ENCODE results near the gene FANCE. TPM values are rescaled to one million over a fixed set of nuclear protein-coding genes. Genes with fewer than 3 reads are reported as not detected.
A peak's percentile ranks its signal among the peaks of the same experiment; 100 is the strongest.

Gene FANCE
- total and polyA plus RNA-seq, 9 of the 15 experiments (the other 6 are each of a cell fraction or from before 2014, with no cell fraction given) = 5.7 to 30.2 (median 17.0) TPM

- TF ChIP-seq ARNT (IDR thresholded peaks at IDR 0.05) = no peak
- TF ChIP-seq TAF9B (IDR thresholded peaks at IDR 0.05; ENCODE audit: partially characterized antibody) = peak; percentile 99
- TF ChIP-seq MECOM (CRISPR knock-in tag; IDR thresholded peaks at IDR 0.05) = no peak
- peak; percentile 93 for TF ChIP-seq NEUROD1 (IDR thresholded peaks at IDR 0.05; ENCODE audit: borderline replicate concordance, low read depth, low read length, partially characterized antibody)
- no peak for TF ChIP-seq SMARCB1 (IDR thresholded peaks at IDR 0.05; ENCODE audit: insufficient read length, low read depth)
- no peak for TF ChIP-seq UBTF (IDR thresholded peaks at IDR 0.05; ENCODE audit: borderline replicate concordance in 1 of 2, low read depth in 2 of 2, low read length in 2 of 2)
- peak; percentile 93; the same call in 1 of the 2 replicates for TF ChIP-seq PHB (CRISPR knock-in tag; IDR thresholded peaks at IDR 0.05)
- TF ChIP-seq, protein P1, sequence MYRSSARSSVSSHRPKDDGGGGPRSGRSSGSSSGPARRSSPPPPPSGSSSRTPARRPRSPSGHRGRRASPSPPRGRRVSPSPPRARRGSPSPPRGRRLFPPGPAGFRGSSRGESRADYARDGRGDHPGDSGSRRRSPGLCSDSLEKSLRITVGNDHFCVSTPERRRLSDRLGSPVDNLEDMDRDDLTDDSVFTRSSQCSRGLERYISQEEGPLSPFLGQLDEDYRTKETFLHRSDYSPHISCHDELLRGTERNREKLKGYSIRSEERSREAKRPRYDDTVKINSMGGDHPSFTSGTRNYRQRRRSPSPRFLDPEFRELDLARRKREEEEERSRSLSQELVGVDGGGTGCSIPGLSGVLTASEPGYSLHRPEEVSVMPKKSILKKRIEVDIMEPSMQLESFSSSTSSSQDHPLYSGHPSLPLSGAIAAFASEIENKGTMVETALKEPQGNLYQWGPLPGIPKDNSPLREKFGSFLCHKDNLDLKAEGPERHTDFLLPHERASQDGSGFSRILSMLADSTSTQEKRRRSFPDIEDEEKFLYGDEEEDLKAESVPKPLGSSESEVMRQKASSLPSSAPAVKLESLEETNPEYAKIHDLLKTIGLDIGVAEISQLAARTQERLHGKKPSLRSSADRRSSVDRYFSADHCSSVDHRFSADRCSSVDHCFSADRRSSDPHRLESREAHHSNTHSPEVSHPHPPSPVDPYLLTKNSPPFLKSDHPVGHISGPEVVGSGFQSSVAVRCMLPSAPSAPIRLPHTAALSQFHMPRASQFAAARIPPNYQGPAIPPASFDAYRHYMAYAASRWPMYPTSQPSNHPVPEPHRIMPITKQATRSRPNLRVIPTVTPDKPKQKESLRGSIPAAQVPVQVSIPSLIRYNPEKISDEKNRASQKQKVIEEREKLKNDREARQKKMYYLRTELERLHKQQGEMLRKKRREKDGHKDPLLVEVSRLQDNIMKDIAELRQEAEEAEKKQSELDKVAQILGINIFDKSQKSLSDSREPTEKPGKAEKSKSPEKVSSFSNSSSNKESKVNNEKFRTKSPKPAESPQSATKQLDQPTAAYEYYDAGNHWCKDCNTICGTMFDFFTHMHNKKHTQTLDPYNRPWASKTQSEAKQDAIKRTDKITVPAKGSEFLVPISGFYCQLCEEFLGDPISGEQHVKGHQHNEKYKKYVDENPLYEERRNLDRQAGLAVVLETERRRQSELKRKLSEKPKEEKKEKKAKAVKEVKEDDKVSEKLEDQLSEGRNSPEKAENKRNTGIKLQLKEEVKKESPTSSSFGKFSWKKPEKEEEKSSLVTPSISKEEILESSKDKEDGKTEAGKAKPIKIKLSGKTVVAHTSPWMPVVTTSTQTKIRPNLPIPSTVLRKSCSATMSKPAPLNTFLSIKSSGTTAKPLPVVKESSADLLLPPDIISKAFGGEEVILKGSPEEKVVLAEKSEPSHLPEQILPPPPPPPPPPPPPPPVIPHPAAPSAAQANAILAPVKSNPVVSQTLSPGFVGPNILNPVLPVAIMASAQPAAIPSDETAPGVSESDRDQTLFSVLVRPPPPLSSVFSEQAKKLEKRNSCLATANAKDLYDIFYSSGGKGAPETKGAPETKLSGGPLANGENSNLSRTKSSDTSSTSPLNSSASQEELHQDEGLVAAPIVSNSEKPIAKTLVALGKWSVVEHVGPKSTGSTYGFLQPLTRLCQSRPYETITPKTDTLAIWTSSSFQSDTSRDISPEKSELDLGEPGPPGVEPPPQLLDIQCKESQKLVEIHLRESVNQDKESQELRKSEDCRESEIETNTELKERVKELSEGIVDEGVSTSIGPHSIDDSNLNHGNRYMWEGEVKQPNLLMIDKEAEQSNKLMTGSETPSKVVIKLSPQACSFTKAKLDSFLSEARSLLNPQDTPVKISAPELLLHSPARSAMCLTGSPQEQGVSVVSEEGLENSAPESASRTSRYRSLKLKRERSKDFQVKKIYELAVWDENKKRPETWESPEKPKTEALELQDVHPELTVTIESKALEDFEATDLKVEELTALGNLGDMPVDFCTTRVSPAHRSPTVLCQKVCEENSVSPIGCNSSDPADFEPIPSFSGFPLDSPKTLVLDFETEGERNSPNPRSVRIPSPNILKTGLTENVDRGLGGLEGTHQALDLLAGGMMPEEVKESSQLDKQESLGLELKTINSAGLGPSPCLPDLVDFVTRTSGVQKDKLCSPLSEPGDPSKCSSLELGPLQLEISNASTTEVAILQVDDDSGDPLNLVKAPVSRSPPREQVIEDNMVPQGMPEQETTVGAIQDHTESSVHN (IDR thresholded peaks at IDR 0.05; ENCODE audit: borderline replicate concordance in 1 of 2, low read depth in 1 of 2) = peak in 1 of 2 experiments; percentile 66; a peak in 1 of 4 replicates
- TF ChIP-seq ZFP36 (IDR thresholded peaks at IDR 0.05; ENCODE audit: low read depth, low read length, partially characterized antibody) = no peak
- TF ChIP-seq PHF21A (IDR thresholded peaks at IDR 0.05; ENCODE audit: borderline replicate concordance, low read depth) = no peak; the same call in 1 of the 2 replicates
- TF ChIP-seq ZNF75A (CRISPR knock-in tag; IDR thresholded peaks at IDR 0.05) = no peak
These were observed 16.2 kb downstream of the FANCE start, which contains the start of gene RPL10A (continued) for GRCh38 chr6:35468181-35468979.
